SK-N-SH treated with all-trans-retinoic acid at 6 μM for 48 hours (cell line): Measurements from ENCODE around the gene LRRC4.

Experiments
- ATAC-seq: fragments of 200-7000 bp; cut with Tn5 transposase; 3 replicates; pipeline ENCODE4 v1.9.1; 2020; ENCODE audit warnings: mild to moderate bottlenecking, moderate library complexity
- BACH2 ChIP-seq: fragments of 250-450 bp; sonication (Bioruptor Pico); IDR thresholded peaks from 2 replicates; pipeline ENCODE4 v1.9.0; 2021; ENCODE audit warnings: mild to moderate bottlenecking, borderline replicate concordance
- CREB5 ChIP-seq: fragments of 250-450 bp; sonication (Bioruptor Pico); IDR thresholded peaks from 2 replicates; pipeline ENCODE4 v1.5.1; 2020; ENCODE audit warnings: low read depth, mild to moderate bottlenecking, moderate library complexity
- CSDC2 ChIP-seq: fragments of 250-450 bp; sonication (Bioruptor Pico); IDR thresholded peaks from 2 replicates; pipeline ENCODE4 v1.5.0; 2020; ENCODE audit warnings: mild to moderate bottlenecking, moderate library complexity
- CSRNP3 ChIP-seq: fragments of 250-450 bp; sonication (Bioruptor Pico); IDR thresholded peaks from 2 replicates; pipeline ENCODE4 v1.5.1; 2021; ENCODE audit warnings: mild to moderate bottlenecking, moderate library complexity
- ESRRG ChIP-seq: fragments of 250-450 bp; sonication (Bioruptor Pico); IDR thresholded peaks from 2 replicates; pipeline ENCODE4 v1.6.1; 2021; ENCODE audit warnings: mild to moderate bottlenecking
- ISL1 ChIP-seq: fragments of 250-450 bp; sonication (Bioruptor Pico); IDR thresholded peaks from 2 replicates; pipeline ENCODE4 v2.1.2; 2022; ENCODE audit warnings: mild to moderate bottlenecking, moderate library complexity
- OSR1 ChIP-seq: fragments of 250-450 bp; sonication (Bioruptor Pico); IDR thresholded peaks from 2 replicates; pipeline ENCODE4 v1.8.0; 2022; ENCODE audit warnings: moderate library complexity, mild to moderate bottlenecking, inconsistent platforms
- PATZ1 ChIP-seq: fragments of 250-450 bp; sonication (Bioruptor Pico); IDR thresholded peaks from 2 replicates; pipeline ENCODE4 v1.8.0; 2020; ENCODE audit warnings: mild to moderate bottlenecking, moderate library complexity, borderline replicate concordance
- PPARA ChIP-seq: fragments of 250-450 bp; sonication (Bioruptor Pico); IDR thresholded peaks from 2 replicates; pipeline ENCODE4 v1.5.0; 2020; ENCODE audit warnings: mild to moderate bottlenecking, borderline replicate concordance
- RARB ChIP-seq: fragments of 250-450 bp; sonication (Bioruptor Pico); IDR thresholded peaks from 2 replicates; pipeline ENCODE4 v1.8.0; 2021; ENCODE audit warnings: mild to moderate bottlenecking, moderate library complexity
- SNAI2 ChIP-seq: fragments of 250-450 bp; sonication (Bioruptor Pico); IDR thresholded peaks from 2 replicates; pipeline ENCODE4 v1.5.0; 2020; ENCODE audit warnings: mild to moderate bottlenecking, moderate library complexity
- TCF4 ChIP-seq: fragments of 250-450 bp; sonication (Bioruptor Pico); IDR thresholded peaks from 2 replicates; pipeline ENCODE4 v1.8.0; 2021; ENCODE audit warnings: mild to moderate bottlenecking, moderate library complexity, borderline replicate concordance
- TSHZ2 ChIP-seq: fragments of 250-450 bp; sonication (Bioruptor Pico); IDR thresholded peaks from 2 replicates; pipeline ENCODE4 v1.5.0; 2020; ENCODE audit warnings: mild to moderate bottlenecking, moderate library complexity
- ZC3H10 ChIP-seq: fragments of 250-450 bp; sonication (Bioruptor Pico); IDR thresholded peaks from 2 replicates; pipeline ENCODE4 v1.5.1; 2021; ENCODE audit warnings: mild to moderate bottlenecking, moderate library complexity
- ZFP3 ChIP-seq: fragments of 250-450 bp; sonication (Bioruptor Pico); IDR thresholded peaks from 2 replicates; pipeline ENCODE4 v1.5.0; 2020; ENCODE audit warnings: mild to moderate bottlenecking, moderate library complexity
- ZFP30 ChIP-seq: fragments of 450-650 bp; formaldehyde crosslinking; IDR thresholded peaks from 2 replicates; pipeline ENCODE4 v1.5.0; 2022; ENCODE audit warnings: mild to moderate bottlenecking, moderate library complexity
- ZNF565 ChIP-seq: fragments of 450-650 bp; formaldehyde crosslinking; conservative IDR thresholded peaks from 2 replicates; pipeline ENCODE4 v1.5.0; 2020; ENCODE audit warnings: low read depth, mild to moderate bottlenecking, moderate library complexity
- ZNF70 ChIP-seq: fragments of 450-650 bp; formaldehyde crosslinking; IDR thresholded peaks from 2 replicates; pipeline ENCODE4 v1.5.0; 2020; ENCODE audit warnings: mild to moderate bottlenecking, moderate library complexity

Gene LRRC4

DNA sequence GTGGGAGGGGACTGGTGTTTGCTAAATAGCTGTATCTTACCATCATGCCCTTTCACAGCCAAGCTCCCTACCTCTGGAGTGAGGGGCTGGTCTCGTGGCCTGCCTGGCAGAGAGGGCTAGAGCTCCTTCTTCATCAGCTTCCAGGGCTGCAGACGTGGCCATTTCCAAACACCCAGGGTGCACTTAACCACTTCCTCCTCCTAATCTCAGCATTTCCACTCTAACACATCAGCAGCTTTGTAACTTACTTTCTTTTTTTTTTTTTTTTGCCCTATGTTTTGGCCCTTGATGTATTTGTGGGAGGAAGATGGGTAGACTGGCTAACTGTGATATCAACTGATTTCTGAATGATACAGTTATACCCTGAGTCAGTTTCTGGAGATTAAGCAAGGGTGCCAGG, 27.4 kb downstream of the LRRC4 start:
- no peak for TF ChIP-seq ZFP30 (CRISPR knock-in tag)
- TF ChIP-seq SNAI2 (CRISPR knock-in tag) = no peak
- no peak for TF ChIP-seq ISL1 (CRISPR knock-in tag)
- no peak for ATAC-seq

GRCh38 chr7:128003167-128003566, 28.1 kb downstream of the LRRC4 start:
- no peak for ATAC-seq
- no peak for TF ChIP-seq BACH2 (CRISPR knock-in tag)
- TF ChIP-seq TSHZ2 = no peak
- TF ChIP-seq OSR1 (CRISPR knock-in tag) = no peak
- TF ChIP-seq TCF4 (CRISPR knock-in tag) = no peak
- TF ChIP-seq CSDC2 (CRISPR knock-in tag) = no peak
- TF ChIP-seq PPARA (CRISPR knock-in tag) = no peak

GRCh38 chr7:128000854-128001265, 30.4 kb downstream of the LRRC4 start:
- ATAC-seq = no peak
- TF ChIP-seq PATZ1 (CRISPR knock-in tag) = no peak

- TF ChIP-seq CREB5 (CRISPR knock-in tag) = no peak
- TF ChIP-seq ZNF70 (CRISPR knock-in tag) = no peak
- TF ChIP-seq CSDC2 (CRISPR knock-in tag) = no peak
- TF ChIP-seq TCF4 (CRISPR knock-in tag) = no peak
- no peak for TF ChIP-seq PPARA (CRISPR knock-in tag)
- no peak for TF ChIP-seq ISL1 (CRISPR knock-in tag)
- no peak for TF ChIP-seq ZFP3
- TF ChIP-seq OSR1 (CRISPR knock-in tag) = no peak
- TF ChIP-seq BACH2 (CRISPR knock-in tag) = no peak
- TF ChIP-seq ESRRG = no peak
- TF ChIP-seq CSRNP3 (CRISPR knock-in tag) = no peak
- TF ChIP-seq RARB (CRISPR knock-in tag) = no peak
- TF ChIP-seq PATZ1 (CRISPR knock-in tag) = no peak
- no peak for ATAC-seq
Measured at GRCh38 chr7:128000048-128000447, 31.2 kb downstream of the LRRC4 start.

DNA sequence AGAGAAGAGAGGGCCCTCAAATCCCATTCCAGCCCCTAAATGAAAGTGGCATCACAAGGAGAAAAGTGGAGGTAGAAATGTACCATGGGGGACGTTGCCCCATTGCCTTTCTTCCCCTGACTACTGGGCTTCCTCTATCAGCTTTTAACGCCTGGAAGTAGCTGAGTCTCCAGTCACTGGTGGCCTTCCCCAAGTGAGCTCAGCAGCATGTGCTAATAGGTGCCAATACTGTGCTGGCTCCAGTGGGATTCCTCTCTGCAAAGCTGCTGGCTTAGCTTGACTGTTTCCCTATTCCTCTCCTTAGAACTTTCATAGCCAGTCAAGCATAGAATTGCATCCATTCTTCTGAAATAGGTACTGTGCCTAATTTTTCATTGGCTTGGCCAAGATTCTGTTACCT, 32.6 kb downstream of the LRRC4 start:
- ATAC-seq = no peak
- no peak for TF ChIP-seq ESRRG
- TF ChIP-seq TSHZ2 = no peak
- no peak for TF ChIP-seq PATZ1 (CRISPR knock-in tag)
- TF ChIP-seq ZFP3 = no peak
- no peak for TF ChIP-seq ZC3H10 (CRISPR knock-in tag)
- no peak for TF ChIP-seq ZNF565
- TF ChIP-seq RARB (CRISPR knock-in tag) = no peak
- TF ChIP-seq OSR1 (CRISPR knock-in tag) = no peak
- TF ChIP-seq CREB5 (CRISPR knock-in tag) = no peak
